Peyer's patch (tissue), 4 donors: ENCODE data around the gene LIMCH1. TPM values are rescaled to one million over a fixed set of nuclear protein-coding genes. Genes with fewer than 3 reads are reported as not detected.

Experiments
- DNase-seq, 3 donors: peaks; one replicate each; pipeline ENCODE4 v3.0.0-alpha.2; 2017 to 2019
- H3K27ac ChIP-seq, 4 donors: fragments of 200-600 bp; sonication (generic); one replicate each; pipeline ENCODE4 v1.5.1; 2016 to 2019
- H3K27me3 ChIP-seq, 2 donors: fragments of 200-600 bp; sonication (generic); one replicate each; pipeline ENCODE4 v1.5.1; 2019
- H3K36me3 ChIP-seq, 3 donors: fragments of 200-600 bp; sonication (generic); one replicate each; pipeline ENCODE4 v1.5.1; 2016 to 2019
- H3K4me1 ChIP-seq, 4 donors: fragments of 200-600 bp; sonication (generic); one replicate each; pipeline ENCODE4 v1.5.1; 2016 to 2019
- H3K4me3 ChIP-seq, 4 donors: fragments of 200-600 bp; sonication (generic); 1 replicate in 3 of 4; 2 replicates in 1 of 4; pipeline ENCODE4 v1.5.1; 2016 to 2019; ENCODE audit warnings: mild to moderate bottlenecking in 1 of 4
- H3K9me3 ChIP-seq, 4 donors: fragments of 200-600 bp; sonication (generic); one replicate each; pipeline ENCODE4 v1.5.1; 2016 to 2019; ENCODE audit warnings: mild to moderate bottlenecking in 1 of 4
- POLR2A ChIP-seq, 2 donors: fragments of 450-650 bp; IDR thresholded peaks; one replicate each; pipeline ENCODE4 v1.5.1; 2017; ENCODE audit warnings: antibody characterized with exemption in 2 of 2, mild to moderate bottlenecking in 2 of 2, moderate library complexity in 2 of 2
- total RNA-seq, 4 donors: library from RNA; depleted of rRNA; stranded (reverse); fragments of >200 nt; gene quantifications; one replicate each; pipeline ENCODE4 v1.1.0, GENCODE V29; 2016
- TF ChIP-seq, protein P1 (sequence below), 6 experiments: fragments of 450-650 bp in 4 of 6; fragments of 200-600 bp in 2 of 6; sonication (generic) in 1 of 6; IDR thresholded peaks; one replicate each; pipeline ENCODE4 v1.5.1; 2017 to 2019; ENCODE audit warnings: antibody characterized with exemption in 6 of 6, mild to moderate bottlenecking in 3 of 6, moderate library complexity in 1 of 6

The LIMCH1 gene
- total RNA-seq, 4 donors from 2014 or later = 11.1 to 56.9 (median 20.4) TPM

DNA sequence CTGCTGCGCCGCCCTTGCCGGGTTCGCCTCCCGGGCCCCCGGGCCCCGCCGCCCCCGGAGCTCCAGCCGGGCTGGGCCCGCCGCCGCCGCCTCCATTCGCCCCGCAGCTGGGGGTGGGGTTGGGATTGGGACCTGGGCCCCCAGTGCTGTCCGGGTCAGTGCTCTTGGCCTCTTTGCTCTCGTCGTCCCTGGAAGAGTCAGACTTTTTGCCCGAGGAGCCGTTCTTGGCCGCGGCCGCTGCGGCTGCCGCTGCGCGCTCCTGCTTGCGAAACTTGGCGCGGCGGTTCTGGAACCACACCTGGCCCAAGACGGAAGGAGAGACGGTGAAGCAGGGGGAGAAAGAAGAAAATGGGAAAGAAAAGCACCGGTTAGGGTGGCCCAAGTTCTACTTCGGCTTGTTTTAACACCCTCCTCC lies 208.1 kb downstream of the LIMCH1 start:
- DNase-seq = no peak

GRCh38 chr4:41746440-41747229 lies 208.7 kb downstream of the LIMCH1 start:
- H3K27me3 ChIP-seq = peaks cover 0 to 44% of the 10 kb centered on the region in 2 donors
- DNase-seq = no peak
- TF ChIP-seq POLR2A (IDR thresholded peaks at IDR 0.05) = no peak
- TF ChIP-seq, protein P1, sequence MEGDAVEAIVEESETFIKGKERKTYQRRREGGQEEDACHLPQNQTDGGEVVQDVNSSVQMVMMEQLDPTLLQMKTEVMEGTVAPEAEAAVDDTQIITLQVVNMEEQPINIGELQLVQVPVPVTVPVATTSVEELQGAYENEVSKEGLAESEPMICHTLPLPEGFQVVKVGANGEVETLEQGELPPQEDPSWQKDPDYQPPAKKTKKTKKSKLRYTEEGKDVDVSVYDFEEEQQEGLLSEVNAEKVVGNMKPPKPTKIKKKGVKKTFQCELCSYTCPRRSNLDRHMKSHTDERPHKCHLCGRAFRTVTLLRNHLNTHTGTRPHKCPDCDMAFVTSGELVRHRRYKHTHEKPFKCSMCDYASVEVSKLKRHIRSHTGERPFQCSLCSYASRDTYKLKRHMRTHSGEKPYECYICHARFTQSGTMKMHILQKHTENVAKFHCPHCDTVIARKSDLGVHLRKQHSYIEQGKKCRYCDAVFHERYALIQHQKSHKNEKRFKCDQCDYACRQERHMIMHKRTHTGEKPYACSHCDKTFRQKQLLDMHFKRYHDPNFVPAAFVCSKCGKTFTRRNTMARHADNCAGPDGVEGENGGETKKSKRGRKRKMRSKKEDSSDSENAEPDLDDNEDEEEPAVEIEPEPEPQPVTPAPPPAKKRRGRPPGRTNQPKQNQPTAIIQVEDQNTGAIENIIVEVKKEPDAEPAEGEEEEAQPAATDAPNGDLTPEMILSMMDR (IDR thresholded peaks at IDR 0.05) = no peak
- H3K4me1 ChIP-seq = no peaks in the 10 kb centered on the region
- no peak overlapping the region for H3K27ac ChIP-seq
- no peak overlapping the region for H3K4me3 ChIP-seq
- no peaks in the 10 kb centered on the region for H3K36me3 ChIP-seq
- no peaks in the 10 kb centered on the region for H3K9me3 ChIP-seq

More for the DNA sequence above, 208.1 kb downstream of the LIMCH1 start:
- H3K36me3 ChIP-seq = no peaks in the 10 kb centered on the region
- H3K9me3 ChIP-seq = no peaks in the 10 kb centered on the region
- no peak overlapping the region for H3K27ac ChIP-seq
- peaks cover 0 to 38% of the 10 kb centered on the region in 2 donors for H3K27me3 ChIP-seq
- TF ChIP-seq, protein P1 (IDR thresholded peaks at IDR 0.05) = no peak
- no peak for TF ChIP-seq POLR2A (IDR thresholded peaks at IDR 0.05)
- H3K4me3 ChIP-seq = no peak overlapping the region
- no peaks in the 10 kb centered on the region for H3K4me1 ChIP-seq

- Histone ChIP-seq H3K9me3 (no peaks in the 10 kb centered on the region), H3K36me3 (no peaks in the 10 kb centered on the region), H3K4me1 (no peaks in the 10 kb centered on the region), H3K27ac (no peak overlapping the region), H3K4me3 (no peak overlapping the region), H3K27me3 (peaks cover 0 to 52% of the 10 kb centered on the region in 2 donors)
- DNase-seq = no peak
- TF ChIP-seq, protein P1 (IDR thresholded peaks at IDR 0.05) = no peak
- TF ChIP-seq POLR2A (IDR thresholded peaks at IDR 0.05) = no peak
Observed at GRCh38 chr4:41747230-41748055, 209.5 kb downstream of the LIMCH1 start.

DNA sequence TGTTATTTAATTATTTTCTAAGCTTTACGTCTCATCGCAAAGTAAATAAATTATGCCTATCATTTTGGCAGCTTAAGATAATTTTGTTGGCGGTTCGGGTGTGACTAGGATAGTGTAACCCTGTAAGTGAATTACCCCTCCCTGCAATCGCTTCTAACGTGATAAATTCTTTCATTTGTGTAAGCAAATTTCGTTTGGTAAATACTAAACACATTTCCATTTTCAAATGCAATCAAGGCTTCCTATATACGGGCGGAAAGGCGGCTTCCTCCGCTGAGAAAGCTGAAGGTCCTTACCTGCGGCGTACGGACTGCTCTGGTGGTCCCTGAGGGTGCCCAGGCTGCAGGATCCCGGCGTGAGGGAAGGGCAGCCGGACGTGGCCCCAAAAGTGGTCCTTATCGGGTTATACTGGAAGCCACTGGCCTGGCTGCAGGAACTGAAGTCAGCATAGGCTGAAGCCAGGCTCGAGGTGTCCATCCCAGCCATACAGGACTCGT lies 210.2 kb downstream of the LIMCH1 start:
- Histone ChIP-seq H3K9me3 (no peaks in the 10 kb centered on the region), H3K4me3 (no peak overlapping the region), H3K27ac (no peak overlapping the region), H3K4me1 (no peaks in the 10 kb centered on the region), H3K36me3 (no peaks in the 10 kb centered on the region), H3K27me3 (peaks cover 0 to 57% of the 10 kb centered on the region in 2 donors)
- TF ChIP-seq POLR2A (IDR thresholded peaks at IDR 0.05) = no peak
- TF ChIP-seq, protein P1 (IDR thresholded peaks at IDR 0.05) = no peak
- DNase-seq = no peak

DNA sequence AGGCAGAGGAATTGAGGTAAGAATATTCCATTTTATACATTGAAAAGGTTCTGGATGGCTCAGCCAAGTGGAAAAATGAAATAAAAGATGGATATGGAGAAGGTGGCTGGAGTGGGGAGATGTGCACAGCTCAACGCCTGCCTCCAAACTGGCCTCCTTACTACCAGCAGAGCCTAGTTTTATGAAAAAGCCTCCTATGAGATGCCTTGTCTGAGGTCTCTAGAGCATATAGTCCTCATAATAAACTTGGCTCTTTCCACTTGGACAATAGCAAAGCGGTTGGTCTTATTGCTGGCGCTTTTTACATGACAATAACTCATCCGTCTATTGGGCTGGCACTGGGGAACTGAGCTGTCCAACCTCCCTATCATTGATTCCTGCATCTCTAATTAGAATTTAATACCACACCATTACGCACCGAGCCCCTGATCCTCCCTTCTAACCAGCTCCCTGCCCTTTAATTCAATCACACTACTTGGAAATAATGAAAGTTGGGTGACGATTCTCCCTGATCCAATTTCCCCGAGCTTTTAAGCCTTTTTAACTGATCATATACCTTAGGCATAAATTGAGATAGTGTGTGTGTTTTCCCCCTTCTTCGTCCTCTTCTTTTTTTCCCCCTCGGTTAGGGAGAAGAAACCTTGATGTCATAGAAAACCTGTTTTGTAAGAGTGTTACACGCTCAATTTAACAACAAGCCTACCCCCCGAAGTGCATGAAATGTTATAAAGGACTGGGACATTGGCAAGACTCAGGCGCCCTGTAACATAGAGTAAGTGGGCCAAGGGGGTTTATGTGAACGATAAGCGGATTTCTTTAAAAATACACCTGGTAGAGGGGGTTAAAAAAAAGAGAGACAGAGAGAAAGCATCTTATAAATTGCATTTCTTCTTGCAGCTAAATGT lies 210.9 kb downstream of the LIMCH1 start, which contains the start of gene PHOX2B:
Gene PHOX2B, minus strand, starts transcription at position 155 of the 905 bp plus-strand sequence. Its CDS starts 115 bp downstream, at position 40.
- H3K4me1 ChIP-seq = no peaks in the 10 kb centered on the region
- no peak within 1 kb of the TSS for H3K27ac ChIP-seq

More for the DNA sequence above, 210.9 kb downstream of the LIMCH1 start, which contains the start of gene PHOX2B:
- DNase-seq = no peak
- TF ChIP-seq, protein P1 (IDR thresholded peaks at IDR 0.05) = no peak
- TF ChIP-seq POLR2A (IDR thresholded peaks at IDR 0.05) = no peak
- Histone ChIP-seq H3K9me3 (no peaks in the 10 kb centered on the region), H3K4me3 (no peak within 1 kb of the TSS), H3K27me3 (peaks cover 0 to 57% of the 10 kb centered on the region in 2 donors), H3K36me3 (no peaks in the 10 kb centered on the region)
